SHP77 treated with DMSO at 0.1 percent for 48 hours (cell line): ENCODE data around the gene KANK4.
A peak's percentile ranks its signal among the peaks of the same experiment; 100 is the strongest.

Source experiments
- DNase-seq: peaks from one replicate; lab custom pipeline; 2025; lab: John Stamatoyannopoulos, UW

Gene KANK4

GRCh38 chr1:62304975-62305374 is 14.3 kb downstream of the KANK4 start:
- DNase-seq = no peak

- DNase-seq = no peak
Observed at GRCh38 chr1:62304515-62304914, 14.7 kb downstream of the KANK4 start.

GRCh38 chr1:62301726-62302390 is 17.4 kb downstream of the KANK4 start:
- DNase-seq = peak; percentile 9

GRCh38 chr1:62299426-62300200 is 19.6 kb downstream of the KANK4 start:
- DNase-seq = peak; percentile 76

- DNase-seq = no peak
Observed at GRCh38 chr1:62295921-62296491, 23.2 kb downstream of the KANK4 start.

- peak; percentile 75 for DNase-seq
Observed at GRCh38 chr1:62294261-62294660, 25.0 kb downstream of the KANK4 start.

GRCh38 chr1:62288662-62289061 is 30.6 kb downstream of the KANK4 start:
- DNase-seq = no peak

GRCh38 chr1:62288224-62288623 is 31.0 kb downstream of the KANK4 start:
- no peak for DNase-seq

- no peak for DNase-seq
Observed at GRCh38 chr1:62286786-62287224, 32.4 kb downstream of the KANK4 start.

GRCh38 chr1:62285984-62286785 is 33.0 kb downstream of the KANK4 start:
- peak; percentile 19 for DNase-seq

GRCh38 chr1:62285440-62285839 is 33.8 kb downstream of the KANK4 start:
- DNase-seq = no peak

- DNase-seq = no peak
Observed at GRCh38 chr1:62283986-62284385, 35.2 kb downstream of the KANK4 start.

GRCh38 chr1:62282909-62283755 is 36.1 kb downstream of the KANK4 start:
- DNase-seq = no peak

GRCh38 chr1:62281922-62282555 is 37.2 kb downstream of the KANK4 start:
- no peak for DNase-seq

- no peak for DNase-seq
Observed at GRCh38 chr1:62280960-62281465, 38.2 kb downstream of the KANK4 start.

- no peak for DNase-seq
Observed at GRCh38 chr1:62280150-62280549, 39.1 kb downstream of the KANK4 start.

GRCh38 chr1:62276791-62277190 is 42.4 kb downstream of the KANK4 start:
- no peak for DNase-seq

GRCh38 chr1:62274496-62275485 is 44.4 kb downstream of the KANK4 start:
- DNase-seq = no peak

GRCh38 chr1:62273953-62274352 is 45.3 kb downstream of the KANK4 start:
- no peak for DNase-seq
